Hippocampal formation (tissue), 2 donors: ENCODE results near the gene IL17F.

Source experiments
- DNase-seq, 2 donors: peaks; one replicate each; lab custom pipeline; 2025; lab: John Stamatoyannopoulos, UW

IL17F gene

DNA sequence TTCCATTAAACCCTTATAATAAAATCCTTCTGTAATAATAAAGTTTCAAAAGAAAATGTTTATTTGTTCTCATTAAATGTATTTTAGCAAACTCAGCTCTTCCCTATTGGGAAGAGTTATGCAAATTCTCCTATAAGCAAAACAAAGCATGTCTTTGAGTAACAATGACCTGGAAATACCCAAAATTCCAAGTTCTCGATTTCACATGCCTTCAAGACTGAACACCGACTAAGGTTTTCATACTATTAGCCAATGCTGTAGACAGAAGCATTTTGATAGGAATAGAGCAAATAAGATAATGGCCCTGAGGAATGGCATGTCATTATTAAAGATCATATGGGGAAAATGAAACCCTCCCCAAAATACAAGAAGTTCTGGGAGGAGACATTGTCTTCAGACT lies 54.3 kb downstream of the IL17F start:
- DNase-seq, result no peak

DNA sequence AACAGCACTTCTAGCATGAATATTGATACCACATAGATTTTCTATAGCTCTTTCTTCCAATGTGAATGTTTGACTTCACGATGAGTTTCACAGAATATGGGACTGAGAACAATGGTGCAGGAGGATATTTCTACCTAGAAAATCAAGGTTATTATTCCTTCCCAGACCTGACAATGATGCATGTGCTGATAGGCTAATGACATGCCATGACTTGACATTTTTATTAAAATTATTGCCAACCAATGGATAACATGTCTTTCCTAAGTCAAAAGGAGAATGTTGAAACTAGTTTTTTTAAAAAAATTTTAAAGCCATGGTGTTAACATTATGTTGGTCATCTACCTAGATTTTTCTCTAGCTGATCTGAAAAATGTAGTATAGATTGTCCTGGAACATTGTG lies 57.2 kb downstream of the IL17F start:
- no peak for DNase-seq
